ENCODE data around the gene PIGM. TPM values are rescaled to one million over a fixed set of nuclear protein-coding genes. Genes with fewer than 3 reads are reported as not detected.

Gene PIGM
- total RNA-seq, 2 donors from 2014 or later: 5.5 to 6.3 TPM

DNA sequence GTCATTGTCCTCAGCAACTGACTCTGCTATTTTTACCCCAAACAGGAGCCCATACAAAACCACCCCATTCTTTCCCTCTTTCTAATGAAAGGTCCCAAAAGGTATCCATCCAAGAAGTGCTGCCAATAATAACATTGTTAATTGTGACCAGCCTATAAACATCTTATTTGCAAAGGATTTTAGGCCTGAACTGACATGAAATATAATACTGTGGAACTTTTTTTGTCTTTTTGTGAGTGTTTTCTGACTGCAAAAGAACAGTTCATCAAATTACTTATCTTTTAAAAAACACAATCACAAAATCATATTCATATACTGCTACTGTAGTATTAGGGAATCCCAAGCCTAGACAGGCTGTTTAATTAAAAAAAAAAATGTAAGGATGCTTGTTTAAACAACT, 3.4 kb downstream of the PIGM start:
- intact Hi-C loops (cut with DNase I): no loop called here

DNA sequence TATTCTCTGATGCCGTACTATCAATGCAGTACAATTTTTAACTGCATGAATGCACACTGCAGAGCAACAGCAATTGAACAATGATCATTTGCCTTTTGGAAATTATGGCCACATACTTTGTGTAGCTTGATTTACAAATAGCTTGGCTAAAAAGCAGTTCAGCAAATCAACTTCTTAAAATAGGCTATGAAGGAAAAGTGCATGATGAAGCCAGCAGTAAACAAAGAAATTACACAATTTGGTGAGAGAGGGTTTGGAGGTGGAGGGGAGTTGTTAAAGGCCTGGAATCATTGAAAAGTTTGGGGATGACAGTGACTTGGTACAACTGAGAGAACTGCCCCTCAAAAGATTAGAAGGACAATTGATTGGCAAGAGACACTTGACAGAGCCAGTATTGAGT, 6.5 kb downstream of the PIGM start:
- intact Hi-C loops (cut with DNase I): no loop called here

More for the DNA sequence above, 3.4 kb downstream of the PIGM start:
- DNase-seq (ENCODE audit: low spot score): no peak

DNA sequence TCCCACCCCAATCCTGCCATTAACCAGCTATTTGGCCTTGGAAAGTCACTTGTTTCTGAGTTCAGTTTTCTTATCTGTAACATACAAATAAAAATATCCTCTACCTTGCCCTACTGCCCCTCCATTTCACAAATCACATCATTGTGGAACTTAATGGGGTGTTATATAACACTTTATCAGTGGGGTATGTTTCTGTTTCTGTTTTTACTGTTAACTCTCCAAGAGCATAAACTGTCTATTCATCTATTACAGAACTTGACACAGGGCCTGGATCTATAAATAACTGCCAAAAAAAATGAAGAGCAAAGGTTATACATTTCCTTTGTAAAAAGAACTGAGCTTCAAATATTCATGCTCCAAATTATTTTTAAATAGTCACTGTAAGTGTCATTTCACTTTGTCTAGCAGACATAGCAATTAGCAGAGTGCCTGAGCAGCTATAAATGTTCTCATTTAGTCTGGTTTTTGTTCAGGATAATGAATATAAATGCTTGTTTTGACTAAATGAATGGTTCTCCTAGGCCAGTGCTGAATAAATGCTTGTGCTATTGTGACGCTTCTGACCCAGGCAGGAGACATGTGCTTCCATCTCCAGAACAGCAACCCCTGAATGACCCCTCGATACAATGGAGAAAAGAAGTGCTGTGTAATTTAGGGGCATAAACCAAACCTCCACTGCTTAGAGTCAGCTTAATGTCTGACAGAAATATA, 7.4 kb downstream of the PIGM start:
- DNase-seq (ENCODE audit: low spot score): no peak
- intact Hi-C loops (cut with DNase I): no loop called here

More for the DNA sequence above, 6.5 kb downstream of the PIGM start:
- no peak for DNase-seq (ENCODE audit: low spot score)

DNA sequence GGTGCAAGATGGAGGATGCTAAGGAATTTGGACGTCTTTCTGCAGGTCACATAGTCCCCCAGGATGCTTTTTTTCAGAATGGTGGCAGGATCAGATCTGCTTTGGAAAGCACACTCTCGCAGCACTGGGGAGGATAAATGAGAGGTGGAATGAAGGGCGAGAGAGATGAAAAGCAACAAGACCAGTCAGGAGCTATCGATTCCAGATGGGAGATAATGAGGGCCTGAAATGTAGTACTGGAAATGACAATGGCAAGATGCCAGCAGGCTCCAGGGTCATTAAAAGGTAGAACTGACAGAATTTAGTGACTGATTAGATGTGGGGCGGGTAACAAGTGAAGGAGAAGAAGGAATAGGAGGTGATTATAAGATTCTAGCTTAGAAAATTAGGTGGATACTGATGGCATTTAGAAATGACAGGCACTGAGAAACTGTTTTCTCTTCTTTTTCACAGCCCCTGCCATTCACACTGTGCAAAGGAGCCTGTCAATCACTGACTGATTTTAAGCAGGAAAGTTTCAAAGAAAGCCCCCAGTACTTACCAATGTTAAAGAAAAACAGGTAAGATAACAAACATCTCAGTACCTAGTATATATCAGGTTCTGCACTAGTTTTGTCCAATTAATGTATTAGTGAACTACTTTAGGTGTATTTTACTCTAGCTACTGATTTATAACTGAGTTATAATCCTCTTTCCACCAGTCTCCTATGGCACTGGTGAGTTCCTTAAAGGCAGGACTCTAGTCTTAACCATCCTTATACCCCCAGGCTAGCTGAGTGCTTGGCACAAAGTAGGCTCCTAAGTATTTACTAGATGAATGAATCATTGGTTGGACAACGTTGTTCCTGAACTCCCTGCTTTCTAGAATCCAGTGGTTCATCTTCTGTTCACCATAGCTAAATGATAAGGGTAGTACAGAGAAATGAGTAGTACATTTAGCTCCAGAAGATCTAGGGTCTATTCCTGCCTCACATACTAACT, 9.2 kb downstream of the PIGM start:
- intact Hi-C loops (cut with DNase I): no loop called here
- no peak for DNase-seq (ENCODE audit: low spot score)

DNA sequence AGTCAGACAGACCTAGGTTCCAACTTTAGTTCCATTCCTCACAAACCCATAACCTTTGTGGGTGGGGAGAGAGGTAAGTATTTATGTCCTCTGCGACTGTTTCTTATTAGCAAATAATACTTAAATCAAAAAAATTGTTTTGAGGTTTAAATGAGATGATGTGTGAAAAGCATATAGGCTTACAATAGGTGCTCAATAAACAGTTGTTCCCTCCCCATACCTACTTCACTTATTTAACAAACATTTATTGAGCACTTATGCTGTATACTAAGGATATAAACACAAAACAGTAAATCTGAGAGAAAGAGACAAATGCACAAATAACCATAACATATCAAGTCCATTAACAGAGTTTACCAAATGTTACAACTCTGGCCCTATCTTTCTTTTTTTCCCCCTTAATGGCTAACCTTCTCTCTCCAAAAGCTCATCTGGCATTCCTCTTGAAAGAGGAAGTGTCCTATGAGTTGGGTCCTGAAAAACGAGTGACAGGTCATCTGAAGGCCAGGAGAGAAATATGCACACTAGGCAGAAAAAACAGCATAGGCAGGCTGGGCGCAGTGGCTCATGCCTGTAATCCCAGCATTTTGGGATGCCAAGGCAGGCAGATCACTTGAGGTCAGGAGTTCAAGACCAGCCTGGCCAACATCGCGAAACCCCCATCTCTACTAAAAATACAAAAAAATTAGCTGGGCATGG, 10.3 kb downstream of the PIGM start:
- no peak for DNase-seq (ENCODE audit: low spot score)
- intact Hi-C loops (cut with DNase I): no loop called here

DNA sequence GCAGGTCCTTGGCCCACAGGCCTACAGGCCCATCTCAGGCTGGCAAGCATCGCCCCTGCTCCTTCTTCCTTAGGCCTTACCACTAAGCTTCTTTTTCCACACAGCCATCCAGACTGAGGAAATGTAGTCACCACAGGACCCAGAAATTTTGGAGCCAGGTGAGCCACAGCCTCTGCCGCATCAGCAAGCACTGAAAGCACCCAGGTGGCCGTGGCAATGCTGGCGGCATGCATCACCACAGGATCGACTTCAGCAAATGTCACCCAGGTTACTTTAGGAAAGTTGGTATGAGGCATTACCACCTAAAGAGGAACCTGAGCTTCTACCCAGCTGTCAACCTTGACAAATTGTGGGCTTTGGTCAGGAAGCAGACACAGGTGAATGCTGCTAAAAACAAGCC, 11.6 kb downstream of the PIGM start:
- no peak for DNase-seq (ENCODE audit: low spot score)
- intact Hi-C loops (cut with DNase I): no loop called here

DNA sequence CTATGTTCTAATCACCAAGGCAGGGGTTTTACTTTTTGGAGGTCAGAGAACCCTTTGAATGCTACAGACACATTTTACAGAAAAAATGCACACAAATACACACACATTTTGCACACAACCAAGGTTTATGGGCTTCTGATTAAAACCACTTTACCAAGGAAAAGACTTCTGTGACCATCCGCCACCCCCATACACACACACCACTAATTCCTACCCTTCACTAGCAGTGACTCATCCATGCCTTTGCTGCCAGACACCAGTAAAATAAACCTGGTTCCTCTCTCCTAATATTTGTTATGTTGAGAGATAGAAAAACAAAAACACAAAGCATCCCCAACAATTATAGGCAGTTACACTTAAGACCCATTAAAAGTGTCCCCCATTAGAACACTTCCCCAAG, 12.9 kb downstream of the PIGM start:
- DNase-seq (ENCODE audit: low spot score): no peak
- intact Hi-C loops (cut with DNase I): no loop called here

DNA sequence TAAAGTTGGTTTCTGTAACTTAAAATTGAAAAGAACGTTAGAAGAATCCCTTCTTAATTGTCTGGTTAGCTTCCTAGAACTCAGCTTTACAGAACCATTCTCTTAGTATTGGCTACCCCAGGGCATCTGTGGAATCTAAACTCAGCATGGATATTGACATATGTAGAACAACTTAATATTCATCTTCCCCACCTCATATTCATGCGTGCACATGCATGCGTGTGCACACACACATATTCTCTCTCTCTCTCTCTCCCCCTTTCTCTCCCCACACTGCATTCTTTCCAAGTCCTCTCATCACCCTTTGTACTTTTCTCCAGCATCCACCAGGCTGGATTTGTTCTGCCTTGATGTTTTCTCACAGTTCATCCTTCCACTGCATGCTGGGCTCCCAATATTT, 13.4 kb downstream of the PIGM start:
- DNase-seq (ENCODE audit: low spot score): no peak
- intact Hi-C loops (cut with DNase I): no loop called here

DNA sequence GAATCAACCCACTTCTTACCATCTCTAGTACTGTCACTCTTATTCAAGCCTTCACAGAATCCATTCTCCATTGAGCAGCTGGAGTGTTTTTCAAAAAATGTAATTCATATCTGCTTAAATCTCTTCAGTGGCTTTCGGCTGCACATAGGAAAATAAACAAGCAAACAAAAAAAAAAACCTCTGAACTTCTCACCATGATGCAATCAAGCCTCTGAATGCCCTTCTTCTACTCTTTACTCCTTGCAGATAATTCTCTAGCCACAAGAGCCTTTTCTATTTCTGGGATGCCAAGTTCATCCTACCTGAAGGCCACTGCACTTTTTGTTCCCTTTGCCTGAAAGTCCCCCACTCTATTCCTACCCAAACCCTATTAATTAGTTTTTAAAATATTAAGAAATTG, 14.2 kb downstream of the PIGM start:
- intact Hi-C loops (cut with DNase I): no loop called here
- DNase-seq (ENCODE audit: low spot score): no peak

DNA sequence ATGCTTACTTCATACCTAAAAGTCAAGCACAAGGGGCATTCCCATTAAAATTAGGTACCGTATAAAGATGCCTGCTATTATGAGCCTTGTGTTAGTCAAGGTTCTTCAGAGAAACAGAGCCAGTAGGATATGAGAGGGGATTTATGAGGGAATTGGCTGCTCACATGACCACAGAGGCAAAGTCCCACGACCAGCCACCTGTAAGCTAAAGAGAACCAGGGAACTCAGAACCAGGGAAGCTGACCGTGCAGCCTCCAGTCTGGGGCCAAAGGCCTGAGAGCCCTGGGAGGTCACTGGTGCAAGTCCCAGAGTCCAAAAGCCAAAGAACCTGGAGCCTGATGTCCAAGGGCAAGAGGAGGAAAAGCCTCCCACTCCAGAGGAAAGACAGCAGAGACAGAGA, 20.0 kb downstream of the PIGM start:
- intact Hi-C loops (cut with DNase I): no loop called here

DNA sequence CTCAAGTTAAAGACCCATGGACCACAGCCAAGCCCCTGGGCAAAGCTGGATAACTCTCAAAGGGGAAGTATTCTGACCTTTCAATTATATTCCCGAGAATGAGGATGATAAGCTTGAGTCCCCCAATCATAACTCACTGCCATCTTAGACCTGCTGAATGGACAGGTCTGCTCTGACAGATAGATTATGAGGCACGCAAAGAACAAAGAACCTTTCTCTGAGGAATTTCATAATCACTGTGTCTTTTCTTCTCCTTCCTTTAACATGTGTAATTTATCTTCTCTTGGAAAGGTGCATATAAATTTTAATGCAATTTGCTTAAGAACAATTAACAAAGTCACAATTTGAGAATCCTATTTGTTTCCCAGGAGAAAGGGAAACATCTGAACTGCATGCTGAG, 22.0 kb downstream of the PIGM start:
- DNase-seq (ENCODE audit: low spot score): no peak
- intact Hi-C loops (cut with DNase I): loop anchor here (5.0 to 10.0 kb wide), 2 partner anchors 72 to 215 kb away; no protein-coding TSS in a partner anchor

More for the DNA sequence above, 20.0 kb downstream of the PIGM start:
- no peak for DNase-seq (ENCODE audit: low spot score)

DNA sequence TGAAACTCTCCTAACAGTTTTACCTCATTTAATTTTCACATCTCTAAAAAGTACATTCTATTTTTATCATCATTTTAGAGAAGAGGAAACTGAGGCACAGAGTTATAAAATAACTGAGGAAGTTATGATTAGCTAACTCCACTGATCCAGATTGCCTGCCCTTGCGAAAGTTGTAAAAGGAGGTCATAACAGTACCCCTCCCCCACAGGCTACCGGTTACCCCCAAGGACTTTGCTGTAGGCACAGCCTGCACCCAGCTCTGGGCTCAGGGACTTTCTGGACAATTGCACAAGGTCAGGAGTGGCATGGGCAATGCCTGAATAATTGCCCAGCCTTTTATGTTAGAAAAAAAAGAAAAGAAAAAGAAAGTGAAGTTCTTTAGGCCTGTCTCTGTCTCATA, 22.7 kb downstream of the PIGM start:
- intact Hi-C loops (cut with DNase I): loop anchor here (5.0 to 10.0 kb wide), 2 partner anchors 72 to 214 kb away; no protein-coding TSS in a partner anchor
- no peak for DNase-seq (ENCODE audit: low spot score)

DNA sequence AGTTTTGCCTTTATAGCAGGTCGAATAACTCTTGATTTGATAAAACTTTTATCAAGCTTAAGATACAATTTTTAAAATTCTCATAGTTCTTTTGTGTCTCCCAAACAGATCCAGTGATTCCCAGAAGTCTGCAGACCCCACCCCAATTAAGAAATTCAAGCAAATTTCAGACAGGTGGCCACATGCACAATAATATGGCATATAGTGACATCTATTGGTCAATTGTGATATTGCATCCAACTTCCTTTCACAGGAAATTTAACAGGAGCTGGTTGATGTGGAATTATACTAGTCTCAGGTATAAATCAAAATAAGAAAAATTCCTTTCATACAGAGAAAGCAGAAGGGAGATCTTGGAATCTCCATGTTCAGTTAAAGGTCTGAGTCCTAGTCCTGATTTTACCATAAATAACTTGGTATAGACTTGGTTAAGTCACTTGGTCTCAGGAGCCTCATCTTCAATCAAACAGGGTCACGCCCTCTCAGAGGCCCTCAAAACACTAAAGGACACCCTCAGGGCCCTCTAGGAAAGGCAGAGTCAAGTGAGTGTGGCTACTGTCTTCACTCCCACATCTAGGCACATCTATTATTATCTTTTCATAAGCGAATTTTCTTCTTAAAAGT, 24.1 kb downstream of the PIGM start:
- DNase-seq (ENCODE audit: low spot score): no peak
- intact Hi-C loops (cut with DNase I): loop anchor here (5.0 to 10.0 kb wide), 2 partner anchors 70 to 213 kb away; no protein-coding TSS in a partner anchor

DNA sequence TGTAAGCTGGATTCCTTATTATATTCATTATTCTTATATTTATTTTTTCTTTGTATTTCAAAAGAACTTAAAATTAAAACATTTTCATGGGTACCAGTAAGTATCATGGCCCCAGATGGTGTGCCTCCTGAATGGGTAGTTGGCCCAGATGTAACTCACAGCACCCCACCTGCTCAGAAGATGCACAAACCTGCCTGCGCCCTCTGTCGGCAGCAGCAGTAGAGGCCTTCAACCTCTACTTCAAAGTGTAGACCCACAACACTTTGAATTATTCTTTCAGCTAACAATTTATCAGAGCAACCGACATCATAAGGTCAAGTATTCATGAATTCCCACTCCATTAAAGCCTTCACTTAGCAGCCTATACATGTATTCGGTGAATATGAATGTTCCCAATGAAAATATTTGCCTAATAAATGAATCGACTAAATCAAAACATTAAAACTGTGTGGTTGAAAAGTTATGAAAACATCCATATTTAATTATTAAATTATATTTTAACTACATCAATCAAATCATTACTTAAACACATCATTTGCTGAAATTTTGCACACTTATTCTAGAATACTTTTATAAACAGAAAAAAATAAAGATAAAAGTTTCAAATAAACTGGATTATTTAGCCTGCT, 25.4 kb downstream of the PIGM start:
- peak; percentile 88 for DNase-seq (ENCODE audit: low spot score)
- intact Hi-C loops (cut with DNase I): loop anchor here (5.0 to 10.0 kb wide), 2 partner anchors 69 to 212 kb away; no protein-coding TSS in a partner anchor

DNA sequence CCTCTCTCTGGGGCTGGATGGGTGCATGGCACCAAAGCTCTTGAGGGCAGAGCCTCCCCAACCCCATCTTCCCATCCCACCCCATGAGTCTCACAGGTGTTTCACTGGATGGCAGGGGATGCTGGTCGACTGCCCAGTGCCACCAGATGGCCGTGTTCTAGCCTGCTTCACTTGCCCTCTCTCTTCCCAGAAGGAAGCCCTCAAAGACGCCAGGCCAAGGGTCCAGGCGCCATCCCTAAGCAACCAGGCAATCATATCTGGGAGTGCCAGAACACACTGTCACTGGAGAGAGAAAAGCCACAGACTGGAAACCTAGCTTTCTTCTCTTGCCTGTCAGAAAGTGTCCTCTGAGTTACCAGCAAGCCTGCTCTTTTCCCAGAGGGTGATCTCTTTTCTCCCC, 26.7 kb downstream of the PIGM start:
- DNase-seq (ENCODE audit: low spot score): no peak
- intact Hi-C loops (cut with DNase I): loop anchor here (5.0 to 10.0 kb wide), 2 partner anchors 68 to 210 kb away; no protein-coding TSS in a partner anchor

DNA sequence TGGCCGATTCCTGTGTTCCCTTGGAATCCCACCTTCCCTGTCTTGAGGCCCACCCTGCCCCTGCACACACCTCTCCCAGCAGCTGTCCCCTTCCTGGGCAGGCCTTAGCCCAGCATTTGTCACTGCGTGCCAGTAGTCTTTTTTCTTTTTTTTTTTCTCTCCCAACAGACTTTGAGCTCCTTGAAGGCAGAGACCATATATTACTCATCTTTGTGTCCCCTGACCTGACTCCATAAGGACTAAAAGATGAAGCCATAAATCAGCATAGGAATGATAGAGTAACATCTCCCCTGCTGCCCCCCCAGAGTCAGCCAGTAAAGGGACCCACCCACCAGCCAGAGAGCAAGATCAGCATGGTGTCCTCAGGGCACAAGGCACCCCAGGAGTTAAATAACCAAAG, 27.4 kb downstream of the PIGM start:
- no peak for DNase-seq (ENCODE audit: low spot score)
- intact Hi-C loops (cut with DNase I): loop anchor here (5.0 to 10.0 kb wide), 2 partner anchors 62 to 210 kb away; no protein-coding TSS in a partner anchor

DNA sequence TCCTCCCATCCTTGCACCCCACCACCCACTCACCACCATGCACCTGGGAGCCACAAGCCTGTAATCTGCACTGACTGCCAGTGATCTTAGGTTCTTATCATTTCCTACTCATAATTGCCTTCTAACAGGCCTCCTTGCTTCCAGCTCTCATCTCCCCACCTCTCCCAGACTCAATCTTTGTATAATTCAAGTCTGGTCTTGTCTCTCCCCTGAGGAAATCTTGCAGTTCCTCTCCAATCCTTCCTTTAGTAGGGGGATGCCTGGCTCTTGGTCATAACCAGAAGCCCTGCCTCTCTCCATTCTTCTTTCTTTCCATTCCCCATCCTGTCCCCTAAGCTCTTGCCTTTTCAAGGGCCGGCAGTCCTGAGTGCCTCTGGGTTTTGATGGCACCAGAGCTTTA, 27.8 kb downstream of the PIGM start:
- DNase-seq (ENCODE audit: low spot score): no peak
- intact Hi-C loops (cut with DNase I): loop anchor here (5.0 to 10.0 kb wide), 2 partner anchors 62 to 209 kb away; no protein-coding TSS in a partner anchor

DNA sequence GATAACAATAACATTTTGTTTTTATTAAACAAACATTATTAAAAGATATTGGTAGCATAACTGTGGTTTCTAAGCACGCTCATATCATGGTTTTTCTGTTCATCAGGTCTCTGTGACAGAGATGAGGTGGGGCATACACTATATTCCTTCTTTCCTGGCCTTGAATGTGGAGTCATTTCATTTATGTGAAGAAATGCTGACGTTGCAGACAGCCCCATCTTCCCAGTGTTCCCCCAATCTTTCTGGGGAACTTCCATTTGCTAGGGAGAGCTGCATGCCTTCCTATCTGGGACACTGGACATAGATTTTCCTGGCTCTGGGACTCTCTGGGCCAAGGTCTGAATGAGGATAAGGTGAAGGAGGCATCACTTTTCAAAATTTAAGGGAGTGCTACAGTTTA, 30.4 kb downstream of the PIGM start:
- intact Hi-C loops (cut with DNase I): loop anchor here (5.0 to 10.0 kb wide), 2 partner anchors 59 to 207 kb away; no protein-coding TSS in a partner anchor
- no peak for DNase-seq (ENCODE audit: low spot score)
